SKM-1 treated with dmso at 0.1 percent for 144 hours (cell line): ENCODE data around the gene CLMN.
"Not testable (repeated sequence)": the region's sequence is repeated elsewhere in the genome, so short reads cannot be mapped to it uniquely, and the experiment has no call there.

Source experiments
- DNase-seq: peaks from one replicate; lab custom pipeline; 2025; ENCODE audit not compliant: unreplicated experiment; lab: John Stamatoyannopoulos, UW

The CLMN gene

DNA sequence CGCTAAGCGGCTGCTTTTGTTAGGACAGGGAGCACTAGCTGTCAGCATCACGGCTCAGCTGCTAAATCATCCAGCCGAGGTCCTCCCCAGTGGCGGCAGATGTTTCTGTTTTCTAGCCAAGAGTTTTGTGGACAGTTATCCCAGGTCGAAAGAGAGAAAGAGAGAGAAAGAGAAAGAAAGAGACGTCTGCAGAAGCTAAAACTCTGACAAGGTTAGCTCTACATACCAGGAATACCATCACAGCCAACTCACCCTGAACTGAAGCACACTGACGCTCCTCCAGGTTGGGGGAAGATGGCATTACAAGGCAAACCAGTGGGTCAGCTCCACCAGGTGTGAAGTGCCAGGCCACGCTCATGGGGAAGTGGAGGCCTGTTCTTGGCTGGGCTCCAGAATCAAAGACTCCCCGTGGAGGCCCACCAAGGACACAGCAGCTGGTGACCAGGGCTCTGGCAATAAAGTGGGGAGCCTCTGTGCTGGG, 97.5 kb downstream of the CLMN start:
- DNase-seq = no peak

GRCh38 chr14:95221531-95221930, 98.2 kb downstream of the CLMN start:
- DNase-seq = no peak

- no peak for DNase-seq
These were observed 99.0 kb downstream of the CLMN start for GRCh38 chr14:95220663-95221231.

- DNase-seq = no peak
These were observed 101.1 kb downstream of the CLMN start for GRCh38 chr14:95218472-95219193.

GRCh38 chr14:95218006-95218405, 101.7 kb downstream of the CLMN start:
- DNase-seq = no peak

- no peak for DNase-seq
These were observed 102.3 kb downstream of the CLMN start for GRCh38 chr14:95217391-95217900.

GRCh38 chr14:95216008-95216407, 103.7 kb downstream of the CLMN start:
- no peak for DNase-seq

- DNase-seq = no peak
These were observed 104.5 kb downstream of the CLMN start for GRCh38 chr14:95215094-95215725.

- no peak for DNase-seq
These were observed 105.9 kb downstream of the CLMN start for GRCh38 chr14:95213774-95214173.

GRCh38 chr14:95211721-95212504, 107.8 kb downstream of the CLMN start:
- DNase-seq = no peak

GRCh38 chr14:95210699-95211098, 109.0 kb downstream of the CLMN start:
- no peak for DNase-seq

DNA sequence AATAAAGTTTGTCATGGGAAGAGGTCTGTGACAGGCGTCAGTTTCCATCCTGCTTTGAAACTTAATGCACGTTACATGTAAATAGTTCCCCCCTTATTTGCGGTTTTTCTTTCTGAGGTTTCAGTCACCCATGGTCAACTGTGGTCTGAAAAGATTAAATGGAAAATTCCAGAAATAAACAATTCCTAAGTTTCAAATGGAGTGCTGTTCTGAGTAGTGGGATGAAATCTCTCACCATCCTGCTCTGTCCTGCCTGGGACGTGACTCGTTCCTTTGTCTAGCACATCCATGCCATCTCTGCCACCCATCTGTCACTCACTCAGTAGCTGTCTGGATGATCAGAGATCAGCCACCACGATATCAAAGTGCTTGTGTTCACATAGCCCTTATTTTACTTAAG, 111.1 kb downstream of the CLMN start:
- DNase-seq = no peak

DNA sequence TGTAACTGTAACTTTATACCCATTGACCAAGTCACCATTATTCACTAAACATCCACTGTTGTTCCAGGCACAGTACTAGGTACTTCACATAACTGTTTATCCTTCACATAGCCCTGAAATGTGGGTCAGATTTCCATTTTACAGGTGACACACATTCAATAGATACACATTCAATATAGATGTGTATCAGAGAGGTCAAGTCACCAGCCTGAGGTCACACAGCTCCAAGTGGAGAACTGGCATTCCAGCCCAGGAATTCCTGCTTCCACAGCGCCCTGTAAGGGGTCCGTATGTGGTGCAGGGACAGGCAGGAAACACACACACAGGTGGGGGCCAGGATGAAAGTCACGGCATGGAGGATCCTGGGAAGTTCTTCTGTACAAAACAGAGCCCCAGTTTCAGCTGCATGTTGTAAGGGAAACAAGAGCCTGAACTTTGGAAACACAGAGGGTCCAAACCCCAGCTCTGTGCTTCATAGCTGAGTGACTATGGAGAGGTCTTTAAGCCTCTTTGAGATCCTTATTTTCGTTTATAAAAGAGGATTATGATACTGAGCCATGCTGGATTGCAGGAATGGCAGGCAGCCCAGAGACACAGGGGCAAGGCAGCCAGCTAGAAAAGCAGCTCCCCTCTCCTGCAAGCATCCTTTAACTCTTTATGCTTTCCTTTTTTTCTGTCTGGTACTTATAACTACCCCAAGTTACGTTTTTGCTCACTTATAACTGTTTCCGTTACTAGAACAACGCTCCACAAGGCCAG, 112.1 kb downstream of the CLMN start:
- DNase-seq = no peak

GRCh38 chr14:95206534-95206933, 113.2 kb downstream of the CLMN start:
- no peak for DNase-seq

- DNase-seq = no peak
These were observed 115.0 kb downstream of the CLMN start for GRCh38 chr14:95204705-95205104.

DNA sequence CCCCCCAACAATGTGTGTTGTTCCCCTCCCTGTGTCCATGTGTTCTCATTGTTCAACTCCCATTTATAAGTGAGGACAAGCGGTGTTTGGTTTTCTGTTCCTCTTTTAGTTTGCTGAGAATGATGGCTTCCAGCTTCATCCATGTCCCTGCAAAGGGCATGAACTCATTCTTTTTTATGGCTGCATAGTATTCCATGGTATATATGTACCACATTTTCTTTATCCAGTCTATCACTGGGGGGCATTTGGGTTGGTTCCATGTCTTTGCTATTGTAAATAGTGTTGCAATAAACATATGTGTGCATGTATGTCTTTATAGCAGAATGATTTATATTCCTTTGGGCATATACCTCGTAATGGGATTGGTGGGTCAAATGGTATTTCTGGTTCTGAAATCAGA, 118.0 kb downstream of the CLMN start:
- not testable (repeated sequence) for DNase-seq

- DNase-seq = no peak
These were observed 119.3 kb downstream of the CLMN start for GRCh38 chr14:95200404-95200803.

DNA sequence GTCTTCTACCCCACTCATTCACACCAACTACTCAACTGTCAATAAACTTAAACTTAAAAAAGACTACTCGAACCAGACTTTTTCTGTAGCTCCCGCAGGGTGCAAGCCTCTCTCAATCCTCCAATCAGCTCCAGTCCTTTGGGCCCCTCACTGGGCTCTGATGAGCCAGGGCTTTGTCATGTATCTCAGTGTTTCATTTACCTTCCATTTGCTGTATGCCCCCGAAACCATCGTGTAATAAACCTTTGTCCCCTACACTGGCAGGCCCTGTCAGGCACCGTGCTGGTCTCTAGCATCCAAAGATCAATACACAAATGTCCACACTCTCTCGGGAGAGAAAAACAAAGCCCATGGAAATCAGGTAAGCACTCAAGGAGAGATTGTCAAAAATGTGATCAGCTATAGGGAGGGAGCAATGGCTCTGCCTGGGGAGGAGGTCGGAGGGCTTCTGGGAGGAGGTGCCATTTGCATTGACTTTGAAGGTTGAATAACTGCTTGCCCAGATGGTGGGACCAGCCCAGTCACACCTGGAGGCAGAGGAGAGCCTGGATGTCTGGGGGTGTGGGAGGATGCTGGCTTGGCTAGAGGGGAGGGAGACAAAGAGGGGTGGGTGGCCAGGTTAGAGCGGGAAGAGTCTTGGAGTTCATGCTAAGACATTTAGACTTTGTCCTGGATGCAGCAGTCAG, 120.3 kb downstream of the CLMN start:
- DNase-seq = no peak

DNA sequence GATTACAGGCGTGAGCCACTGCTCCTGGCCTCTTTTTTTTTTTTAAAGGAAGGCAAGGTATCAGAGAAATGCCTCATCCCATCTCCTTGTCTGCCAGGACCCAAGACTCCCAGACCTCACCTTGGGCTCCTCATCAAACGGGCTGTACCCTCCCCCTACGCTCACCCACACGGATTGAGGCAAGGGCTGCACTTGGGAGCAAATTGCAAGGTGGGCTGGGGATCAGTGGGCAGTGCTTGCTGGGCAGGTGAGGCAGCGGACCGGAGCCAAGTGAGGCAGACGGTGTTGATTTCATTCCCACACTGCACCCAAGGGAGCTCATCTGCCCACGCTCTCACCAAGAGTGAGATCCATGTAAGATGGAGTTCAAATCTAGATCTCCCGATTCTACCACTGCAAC, 121.4 kb downstream of the CLMN start:
- no peak for DNase-seq

GRCh38 chr14:95197551-95197950, 122.2 kb downstream of the CLMN start:
- DNase-seq = no peak
